NCI-H345 treated with DMSO at 0.1 percent for 48 hours (cell line): ENCODE measurements around the gene MYD88.
"Not testable (repeated sequence)": the region's sequence is repeated elsewhere in the genome, so short reads cannot be mapped to it uniquely, and the experiment has no call there.

Experiments
- DNase-seq: peaks from one replicate; lab custom pipeline; 2025; ENCODE audit not compliant: unreplicated experiment; lab: John Stamatoyannopoulos, UW

Gene MYD88

DNA sequence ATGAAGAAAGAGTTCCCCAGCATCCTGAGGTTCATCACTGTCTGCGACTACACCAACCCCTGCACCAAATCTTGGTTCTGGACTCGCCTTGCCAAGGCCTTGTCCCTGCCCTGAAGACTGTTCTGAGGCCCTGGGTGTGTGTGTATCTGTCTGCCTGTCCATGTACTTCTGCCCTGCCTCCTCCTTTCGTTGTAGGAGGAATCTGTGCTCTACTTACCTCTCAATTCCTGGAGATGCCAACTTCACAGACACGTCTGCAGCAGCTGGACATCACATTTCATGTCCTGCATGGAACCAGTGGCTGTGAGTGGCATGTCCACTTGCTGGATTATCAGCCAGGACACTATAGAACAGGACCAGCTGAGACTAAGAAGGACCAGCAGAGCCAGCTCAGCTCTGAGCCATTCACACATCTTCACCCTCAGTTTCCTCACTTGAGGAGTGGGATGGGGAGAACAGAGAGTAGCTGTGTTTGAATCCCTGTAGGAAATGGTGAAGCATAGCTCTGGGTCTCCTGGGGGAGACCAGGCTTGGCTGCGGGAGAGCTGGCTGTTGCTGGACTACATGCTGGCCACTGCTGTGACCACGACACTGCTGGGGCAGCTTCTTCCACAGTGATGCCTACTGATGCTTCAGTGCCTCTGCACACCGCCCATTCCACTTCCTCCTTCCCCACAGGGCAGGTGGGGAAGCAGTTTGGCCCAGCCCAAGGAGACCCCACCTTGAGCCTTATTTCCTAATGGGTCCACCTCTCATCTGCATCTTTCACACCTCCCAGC is 2.9 kb downstream of the MYD88 start:
- DNase-seq, result no peak

DNA sequence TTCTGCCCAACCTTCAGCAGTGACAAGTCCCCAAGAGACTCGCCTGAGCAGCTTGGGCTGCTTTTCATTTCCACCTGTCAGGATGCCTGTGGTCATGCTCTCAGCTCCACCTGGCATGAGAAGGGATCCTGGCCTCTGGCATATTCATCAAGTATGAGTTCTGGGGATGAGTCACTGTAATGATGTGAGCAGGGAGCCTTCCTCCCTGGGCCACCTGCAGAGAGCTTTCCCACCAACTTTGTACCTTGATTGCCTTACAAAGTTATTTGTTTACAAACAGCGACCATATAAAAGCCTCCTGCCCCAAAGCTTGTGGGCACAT is 3.5 kb downstream of the MYD88 start:
- no peak for DNase-seq

DNA sequence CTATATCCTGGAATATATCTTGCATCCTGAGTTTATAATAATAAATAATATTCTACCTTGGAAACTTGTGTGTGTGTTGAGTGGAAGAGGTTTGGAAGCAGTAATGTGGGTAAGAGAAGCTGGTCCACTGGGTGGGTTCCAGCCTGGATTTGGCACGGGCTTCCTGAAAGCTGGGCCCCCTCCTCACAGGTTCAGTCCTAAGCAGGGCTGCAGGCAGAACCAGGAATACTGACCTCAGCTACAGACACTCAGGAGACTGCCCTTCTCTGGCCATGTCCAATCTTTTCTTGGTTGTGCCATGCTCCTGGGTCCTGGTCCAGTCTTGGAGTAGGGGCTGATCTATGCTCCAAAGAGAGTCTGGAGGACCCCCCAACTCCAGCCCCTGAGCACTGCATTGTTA is 4.5 kb downstream of the MYD88 start:
- DNase-seq, result no peak

DNA sequence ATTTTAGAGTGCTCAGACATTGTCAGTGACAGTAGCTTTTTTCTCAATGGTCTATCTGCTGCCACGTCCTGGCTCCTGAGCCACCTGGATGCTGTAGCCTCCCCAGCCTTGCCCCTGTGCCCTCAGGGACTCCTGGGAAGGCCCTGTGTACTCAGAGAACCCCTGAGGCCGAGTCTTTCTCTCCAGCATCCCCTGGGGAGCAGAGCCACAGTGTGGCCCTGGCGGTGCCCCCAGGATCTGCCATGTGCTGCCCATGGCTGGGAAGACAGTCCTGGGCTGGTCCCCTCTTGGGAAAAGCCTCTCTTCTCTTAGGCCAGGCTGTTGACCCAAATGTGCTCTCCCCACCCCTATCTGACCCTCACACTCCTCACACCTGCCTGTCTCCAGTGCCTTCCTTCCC is 5.0 kb downstream of the MYD88 start:
- DNase-seq, result no peak

DNA sequence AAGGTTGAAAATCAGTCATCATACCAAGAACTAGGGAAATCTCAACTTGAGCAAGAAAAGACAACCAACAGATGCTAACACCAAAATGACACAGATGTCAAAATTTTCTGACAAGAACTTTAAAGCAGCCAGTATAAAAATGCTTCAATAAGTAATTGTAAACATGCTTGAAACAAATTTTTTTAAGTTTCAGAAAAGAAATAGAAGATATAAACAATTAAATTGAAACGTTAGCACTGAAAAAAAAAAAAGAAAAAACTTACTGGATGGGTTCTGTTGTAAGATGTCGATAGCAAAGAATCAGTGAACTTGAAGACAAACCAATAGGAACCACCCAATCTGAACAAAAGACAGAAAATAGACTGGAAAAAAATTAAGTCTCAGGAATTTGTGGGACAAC is 8.0 kb downstream of the MYD88 start:
- DNase-seq, result no peak

DNA sequence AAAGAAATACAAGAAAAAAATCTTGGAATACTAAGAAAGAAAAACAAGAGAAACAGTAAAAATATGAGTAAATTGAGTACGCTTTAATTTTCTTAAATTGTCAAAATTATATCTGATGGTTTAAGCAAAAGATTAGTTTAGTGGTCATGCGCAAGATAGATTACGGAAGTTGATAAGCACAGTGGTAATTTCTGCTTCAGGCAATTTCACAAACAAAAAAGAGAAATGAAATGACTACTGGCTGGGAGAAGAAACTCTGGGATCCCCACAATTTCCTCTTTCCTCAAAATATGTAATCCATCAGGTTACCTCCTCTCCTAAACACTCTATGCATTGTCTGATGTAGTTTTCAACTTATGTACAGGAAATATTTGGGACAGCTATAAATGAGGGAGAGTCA is 9.0 kb downstream of the MYD88 start:
- no peak for DNase-seq

DNA sequence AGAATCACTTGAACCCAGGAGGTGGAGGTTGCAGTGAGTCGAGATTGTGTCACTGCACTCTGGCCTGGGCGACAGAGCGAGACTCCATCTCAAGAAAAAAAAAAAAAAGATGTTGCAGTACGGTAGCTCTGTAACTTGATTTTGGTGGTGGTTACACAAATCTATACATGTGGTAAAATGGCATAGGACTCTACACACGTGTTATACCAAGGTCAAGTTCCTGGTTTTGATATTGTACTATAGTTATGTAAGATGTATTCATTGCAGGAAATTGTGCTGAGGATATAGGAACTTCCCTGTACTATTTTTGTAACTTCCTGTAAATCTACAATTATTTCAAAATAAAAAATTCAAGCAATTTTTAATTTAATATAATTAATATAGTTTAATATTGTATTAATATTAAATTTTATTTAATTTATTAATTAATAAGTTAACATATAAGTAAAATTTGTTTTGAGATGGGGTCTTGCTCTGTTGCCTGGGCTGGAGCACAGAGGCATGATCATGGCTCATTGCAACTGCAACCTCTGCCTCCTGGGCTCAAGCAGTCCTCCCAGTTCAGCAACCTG is 9.9 kb downstream of the MYD88 start:
- no peak for DNase-seq

DNA sequence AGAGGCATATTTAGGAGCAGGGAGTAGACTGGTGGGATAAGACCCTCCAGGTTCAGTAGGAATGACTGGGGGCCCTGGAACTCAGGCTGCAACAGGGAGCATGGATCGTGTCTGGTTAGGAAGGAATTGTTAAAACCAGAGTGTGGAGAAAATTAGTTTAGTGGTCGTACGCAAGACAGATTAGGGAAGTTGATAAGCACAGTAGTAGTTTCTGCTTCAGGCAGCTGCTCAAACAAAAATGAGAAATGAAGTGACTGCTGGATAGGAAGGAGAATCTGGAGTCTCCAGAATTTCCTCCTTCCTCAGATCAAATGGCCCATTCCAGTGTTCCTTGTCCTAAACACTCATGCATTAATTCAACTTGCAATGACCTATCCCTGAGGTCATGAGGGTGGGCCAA is 11.2 kb downstream of the MYD88 start:
- no peak for DNase-seq

DNA sequence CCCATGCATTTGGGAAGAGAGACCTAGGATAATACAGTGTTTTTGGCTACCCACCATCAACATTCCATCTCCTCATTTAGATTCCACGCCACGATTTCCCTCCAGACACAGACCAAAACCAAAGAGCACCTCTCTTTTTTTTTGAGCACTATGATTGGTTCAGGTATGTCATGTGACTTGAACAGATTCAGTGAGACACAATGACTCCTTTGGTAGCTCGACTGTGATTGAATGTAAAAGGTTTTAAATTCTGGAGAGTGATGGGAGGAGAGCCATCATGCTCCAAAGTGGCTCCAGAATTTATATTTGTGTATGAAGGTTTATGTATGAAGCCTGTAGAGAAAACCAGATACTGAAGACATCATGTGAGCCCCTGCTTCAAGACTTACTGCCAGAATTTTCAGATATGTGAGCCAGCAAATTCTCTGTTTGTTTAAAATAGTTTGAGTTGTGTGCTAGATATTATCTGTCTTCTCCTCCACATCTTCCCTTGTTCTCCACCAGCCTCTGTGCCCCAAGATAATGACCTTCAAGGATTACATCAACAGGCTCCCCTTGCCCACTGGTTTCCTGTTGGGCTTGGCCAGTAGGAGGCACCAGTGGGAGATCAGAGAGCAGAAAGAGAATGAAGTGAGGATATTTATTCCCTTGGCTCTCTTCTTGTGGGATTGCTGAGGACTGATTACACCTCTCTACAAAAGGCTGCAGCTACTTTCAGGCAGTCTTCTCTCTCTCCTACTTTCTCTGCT is 12.5 kb downstream of the MYD88 start:
- DNase-seq, result no peak

DNA sequence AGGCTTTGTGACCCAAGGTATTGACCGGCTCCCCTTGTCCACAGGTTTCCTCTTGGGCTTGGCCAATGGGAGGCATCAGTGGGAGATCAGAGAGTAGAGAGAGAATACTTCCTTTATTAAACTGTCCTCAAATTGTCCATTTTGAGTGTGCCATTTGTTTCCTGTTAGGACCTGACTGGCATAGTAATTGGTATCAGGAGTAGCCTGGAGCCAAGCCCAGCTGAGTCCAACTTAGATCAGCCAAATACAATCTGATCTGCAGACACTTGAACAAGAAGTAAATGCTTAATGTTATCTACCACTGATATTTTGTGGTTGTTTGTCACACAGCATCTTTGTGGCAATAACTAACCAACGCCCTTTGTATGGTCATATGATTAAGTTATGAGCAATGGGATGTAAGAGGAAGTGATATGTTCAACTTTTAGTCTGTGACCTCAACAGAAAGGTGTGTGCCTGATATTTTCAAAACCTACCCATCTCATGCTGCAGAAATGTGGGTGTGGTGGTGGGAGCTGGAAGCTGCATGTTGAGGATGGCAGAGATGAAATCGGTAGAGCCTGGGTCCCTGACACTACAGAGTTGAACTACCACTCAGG is 13.3 kb downstream of the MYD88 start:
- DNase-seq, result no peak

DNA sequence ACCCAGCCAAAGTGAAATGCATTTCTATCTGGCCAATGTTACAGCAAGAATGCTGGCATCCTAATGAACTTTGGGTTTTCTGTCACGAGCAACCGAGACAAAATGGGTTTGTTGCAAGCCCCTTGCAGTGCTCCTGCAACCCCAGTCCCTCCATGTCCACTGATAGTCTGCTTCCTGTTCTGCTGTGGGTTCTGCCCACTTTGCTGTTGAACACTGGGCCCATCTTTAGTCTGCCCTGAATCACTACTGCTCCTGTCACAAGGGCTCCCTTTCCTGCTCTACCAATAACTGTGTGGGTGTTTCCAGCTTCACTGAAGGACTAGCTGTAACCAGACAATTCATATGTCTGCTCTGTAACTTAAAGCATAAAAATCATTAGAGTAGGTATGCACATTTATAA is 14.1 kb downstream of the MYD88 start:
- DNase-seq, result no peak

DNA sequence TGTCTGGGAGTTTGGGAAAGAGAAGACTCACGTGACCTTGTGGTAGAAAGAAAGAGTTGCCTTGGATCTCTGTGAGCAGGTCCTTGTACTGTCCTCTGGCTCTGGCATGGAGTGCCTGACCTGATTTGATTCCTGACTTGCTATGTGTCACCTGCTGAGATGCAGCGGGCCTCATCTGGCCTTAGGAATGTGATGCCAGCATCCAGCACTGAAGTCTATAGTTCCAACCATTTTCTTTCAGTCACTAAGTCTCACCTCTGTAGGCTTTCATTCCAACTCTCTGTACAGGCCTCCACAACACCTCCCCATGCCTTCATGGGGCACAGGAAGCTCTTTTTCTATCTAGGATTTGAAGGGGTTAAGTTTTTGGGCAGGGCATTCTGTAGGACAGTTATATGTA is 14.8 kb downstream of the MYD88 start:
- no peak for DNase-seq

DNA sequence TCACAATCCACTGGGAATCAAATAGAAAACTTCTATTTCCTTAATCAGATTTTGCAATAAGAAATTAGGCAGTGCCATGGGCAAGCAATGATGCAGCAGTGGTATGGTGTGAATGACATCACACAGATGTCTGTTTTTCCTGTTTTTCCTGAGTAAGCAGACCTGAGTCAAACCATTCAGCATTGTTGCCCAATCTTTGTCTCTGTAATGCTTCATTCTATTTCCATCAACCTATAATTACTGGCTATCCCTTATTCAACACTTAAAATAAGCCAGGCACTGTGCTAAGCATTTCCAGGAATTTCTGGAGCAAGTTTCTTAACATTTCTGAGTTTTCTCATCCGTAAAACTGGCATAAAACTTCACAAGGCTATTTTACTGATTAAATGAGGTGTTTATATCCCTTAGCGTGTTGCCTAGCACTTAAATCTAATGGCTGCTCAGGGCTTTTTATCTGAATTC is 15.6 kb downstream of the MYD88 start:
- no peak for DNase-seq

DNA sequence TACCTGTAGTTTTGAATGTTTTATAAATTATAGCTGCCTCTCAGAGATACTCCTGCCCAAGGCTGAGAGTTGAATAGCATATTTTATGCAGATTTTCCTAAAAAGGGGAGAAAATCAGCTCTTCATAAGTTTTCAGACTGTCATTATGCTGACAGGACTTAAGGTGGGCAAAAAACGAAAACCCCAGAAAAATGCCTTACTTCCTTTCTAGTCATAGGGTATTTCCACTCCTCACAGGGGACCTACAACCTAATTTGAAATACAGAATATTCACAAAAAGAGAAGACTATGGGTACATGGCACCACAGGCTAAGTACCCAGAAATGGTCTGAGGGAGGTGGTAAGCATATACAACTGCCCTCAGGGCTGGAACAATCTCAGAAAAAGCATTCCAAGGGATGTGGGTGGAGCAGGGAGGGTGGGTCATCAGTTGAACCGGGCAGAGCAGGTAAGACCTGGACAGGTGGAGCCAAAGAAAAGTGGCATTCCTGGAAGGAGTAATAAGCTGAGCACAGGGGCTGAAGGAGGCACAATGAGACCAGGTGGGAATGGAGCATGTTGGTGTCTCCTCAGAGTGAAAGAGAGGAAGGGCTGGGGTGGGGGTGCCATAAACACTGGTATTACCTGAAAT is 16.3 kb downstream of the MYD88 start:
- no peak for DNase-seq

DNA sequence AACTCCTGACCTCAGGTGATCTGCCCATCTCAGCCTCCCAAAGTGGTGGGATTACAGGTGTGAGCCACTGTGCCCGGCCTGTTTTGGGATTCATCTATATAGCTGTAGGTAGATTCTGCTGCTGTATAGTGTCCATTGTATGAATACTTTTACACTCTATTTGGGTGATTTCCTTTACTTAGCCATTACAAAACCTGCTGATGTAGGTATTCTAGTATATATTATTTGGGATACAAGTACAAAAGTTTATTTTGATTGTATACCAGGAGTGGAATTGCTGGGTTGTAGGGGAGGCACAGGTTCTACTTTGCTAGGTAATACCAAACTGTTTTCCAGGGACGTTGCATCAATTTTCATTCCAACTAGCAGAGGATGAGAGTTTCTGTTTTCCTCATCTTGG is 17.4 kb downstream of the MYD88 start:
- no peak for DNase-seq

DNA sequence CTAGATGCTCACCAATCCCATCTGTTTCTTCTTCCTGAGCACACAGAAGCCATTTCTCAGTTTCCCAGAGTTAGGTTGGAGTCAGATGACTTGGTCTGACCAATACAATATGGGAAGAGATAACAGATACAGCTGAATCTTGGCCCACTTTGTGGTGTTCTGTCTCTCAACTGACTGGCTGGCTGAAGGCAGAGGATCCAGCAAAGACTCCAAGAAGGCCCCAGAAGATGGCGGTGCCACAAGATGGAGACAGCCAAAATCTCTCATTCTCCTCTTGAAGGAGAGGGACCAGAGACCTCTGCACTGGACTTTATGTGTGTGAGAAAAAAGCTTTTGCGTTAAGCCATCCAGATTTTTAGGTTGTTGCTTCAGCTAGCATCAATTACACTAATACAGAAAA is 18.7 kb downstream of the MYD88 start:
- DNase-seq, result no peak

DNA sequence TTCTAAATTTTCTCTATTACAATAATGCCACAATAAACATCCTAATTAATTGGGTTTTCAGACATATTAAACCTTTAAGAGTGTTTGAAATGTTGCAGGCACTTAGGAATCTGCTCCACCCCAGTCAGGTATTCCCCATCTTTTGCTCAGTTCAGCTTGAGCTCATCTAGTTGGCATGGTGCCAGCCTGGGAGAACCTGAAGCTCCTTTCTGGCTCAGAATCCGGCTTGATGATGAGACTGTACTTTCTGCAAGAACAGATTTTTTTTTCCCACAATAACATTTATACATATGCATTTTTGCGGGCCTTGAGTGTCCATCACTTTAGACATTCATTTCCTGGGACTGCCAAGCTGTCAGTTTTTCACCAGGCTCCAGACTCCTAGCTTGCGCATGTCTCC is 19.1 kb downstream of the MYD88 start:
- DNase-seq, result no peak

DNA sequence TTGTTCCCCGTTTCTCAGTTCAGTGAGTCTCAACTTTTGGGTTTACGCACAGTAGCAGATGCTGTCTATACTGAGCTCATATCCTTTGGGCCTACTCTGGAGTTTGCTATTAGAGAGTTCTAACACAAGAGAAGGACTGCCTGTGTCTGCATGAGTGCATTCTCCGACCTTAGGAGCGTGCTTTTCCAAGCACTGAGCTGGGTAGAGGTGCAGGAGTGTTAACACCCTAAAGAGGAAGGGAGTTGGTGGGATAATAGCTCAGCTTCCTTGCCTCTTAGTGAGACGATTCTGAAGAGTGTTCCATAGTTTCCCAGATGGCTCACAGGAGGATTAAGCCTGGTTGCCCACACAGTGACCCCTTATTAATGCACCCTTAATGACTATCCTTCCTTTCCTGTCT is 20.0 kb downstream of the MYD88 start:
- DNase-seq, result no peak

DNA sequence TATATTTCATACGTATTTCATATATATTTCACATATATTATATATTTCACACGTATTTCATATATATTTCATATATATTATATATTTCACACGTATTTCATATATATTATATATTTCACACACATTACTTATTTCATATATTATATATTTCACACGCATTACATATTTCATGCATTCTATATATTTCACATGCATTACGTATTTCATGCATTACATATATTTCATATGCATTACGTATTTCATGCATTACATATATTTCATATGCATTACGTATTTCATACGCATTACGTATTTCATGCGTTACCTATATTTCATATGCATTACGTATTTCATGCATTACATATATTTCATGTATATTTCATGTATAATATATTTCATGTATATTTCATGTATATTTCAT is 22.2 kb downstream of the MYD88 start:
- not testable (repeated sequence) for DNase-seq

DNA sequence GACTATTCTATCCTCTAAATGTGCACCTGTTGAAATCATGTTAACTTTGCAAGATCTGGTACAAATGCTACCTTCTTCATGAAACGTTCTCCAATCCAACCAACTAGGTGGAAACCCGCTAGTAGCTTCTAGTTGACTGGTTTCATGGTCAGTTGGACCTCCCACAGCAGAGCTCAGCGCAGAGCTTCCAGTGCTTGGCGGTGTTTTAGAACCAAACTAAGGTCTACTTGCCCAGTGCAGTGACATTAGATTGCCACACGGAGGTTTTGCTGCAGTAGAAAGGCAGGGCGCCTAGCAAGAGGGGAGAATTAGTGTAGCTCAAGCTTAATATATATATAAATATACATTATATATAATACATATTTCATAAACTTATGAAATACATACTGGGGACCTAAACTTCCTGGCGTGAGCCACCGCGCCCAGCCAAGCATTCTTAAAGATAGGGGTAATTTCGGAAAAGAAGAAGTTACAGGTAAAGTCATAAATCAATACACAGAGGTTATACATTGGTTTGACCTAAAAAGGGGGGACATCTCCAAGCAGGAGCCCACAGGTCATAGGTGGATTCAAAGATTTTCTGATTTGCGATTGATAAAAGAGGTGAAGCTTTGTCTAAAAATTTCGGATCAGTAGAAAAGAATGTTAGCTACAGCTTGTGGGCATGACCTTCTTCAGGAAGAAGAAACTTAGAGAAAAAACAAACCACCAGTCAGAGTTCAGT is 24.8 kb downstream of the MYD88 start:
- no peak for DNase-seq
